A549 (cell line): Measurements from ENCODE around the gene HNRNPUL2.

Source experiments
- CTCF ChIP-seq: fragments of >200 bp; sonication (Bioruptor Twin); formaldehyde crosslinking; IDR thresholded peaks from 3 replicates; pipeline ENCODE4 v1.5.1; 2016
- ESRRA ChIP-seq: fragments of 150-350 bp; IDR thresholded peaks from 2 replicates; pipeline ENCODE4 v1.6.1; 2014; ENCODE audit warnings: mild to moderate bottlenecking, low read length, borderline replicate concordance
- PHF8 ChIP-seq: fragments of 200-600 bp; sonication (generic); IDR thresholded peaks from 2 replicates; pipeline ENCODE4 v1.6.1; 2016; ENCODE audit warnings: low read depth, mild to moderate bottlenecking, antibody characterized with exemption, moderate library complexity, borderline replicate concordance
- POLR2A ChIP-seq: IDR thresholded peaks from 2 replicates; pipeline ENCODE4 v1.6.1; 2012; ENCODE audit warnings: mild to moderate bottlenecking, low read length
- POLR2AphosphoS2 ChIP-seq: conservative IDR thresholded peaks from 2 replicates; pipeline ENCODE4 v1.6.1; 2012; ENCODE audit warnings: low read length, improper control_type of control experiment, inconsistent platforms
- SMC3 ChIP-seq: fragments of >200 bp; sonication (Bioruptor Twin); formaldehyde crosslinking; IDR thresholded peaks from 3 replicates; pipeline ENCODE4 v1.6.1; 2018; ENCODE audit warnings: inconsistent platforms
- ZSCAN20 ChIP-seq: fragments of 250-450 bp; sonication (Bioruptor Pico); IDR thresholded peaks from 2 replicates; pipeline ENCODE4 v1.8.0; 2022; ENCODE audit warnings: mild to moderate bottlenecking, moderate library complexity

GRCh38 chr11:62719302-62719978 lies 7.8 kb downstream of the HNRNPUL2 start:
- no peak for TF ChIP-seq POLR2AphosphoS2
- TF ChIP-seq CTCF: no peak
- no peak for TF ChIP-seq ZSCAN20 (CRISPR knock-in tag)
- no peak for TF ChIP-seq PHF8
- TF ChIP-seq POLR2A: no peak
- no peak for TF ChIP-seq ESRRA
- TF ChIP-seq SMC3: no peak
